ENCODE results near the gene IRS2. TPM values are rescaled to one million over a fixed set of nuclear protein-coding genes. Genes with fewer than 3 reads are reported as not detected.

Gene IRS2
- total and polyA plus RNA-seq, 2 experiments from 2014 or later: 3.6 to 14.5 TPM

- TF ChIP-seq ZNF462 (CRISPR knock-in tag; IDR thresholded peaks at IDR 0.05) (no peak), REST (IDR thresholded peaks at IDR 0.05; ENCODE audit: unreplicated experiment) (no peak), ETS1 (IDR thresholded peaks at IDR 0.05) (no peak)
Measured at GRCh38 chr13:109761695-109762094, 24.7 kb downstream of the IRS2 start (continued).

- H3K4me1 Mint-ChIP-seq: peaks cover 45% of the 10 kb centered on the region
- H3K27ac Mint-ChIP-seq: no peak overlapping the region
Measured at GRCh38 chr13:109760951-109761350, 25.4 kb downstream of the IRS2 start.

More at GRCh38 chr13:109760951-109761350, 25.4 kb downstream of the IRS2 start:
- TF ChIP-seq REST (IDR thresholded peaks at IDR 0.05; ENCODE audit: unreplicated experiment): no peak
- no peak for TF ChIP-seq JUNB (IDR thresholded peaks at IDR 0.05; ENCODE audit: unreplicated experiment)
- Histone ChIP-seq H3K4me3 (no peak overlapping the region), H3K79me2 (replicated peaks; ENCODE audit: insufficient read depth) (peaks cover 78% of the 10 kb centered on the region), H3K4me1 (ENCODE audit: insufficient read depth) (peaks cover 7% of the 10 kb centered on the region; the same call in 1 of the 2 replicates), H3K27me3 (ENCODE audit: insufficient read depth) (no peaks in the 10 kb centered on the region), H3K9me2 (ENCODE audit: insufficient read depth) (no peaks in the 10 kb centered on the region), H4K20me1 (replicated peaks; ENCODE audit: insufficient read depth) (peaks cover 41% of the 10 kb centered on the region; the same call in 1 of the 2 replicates), H3K27ac (ENCODE audit: low read depth) (no peak overlapping the region), H3K36me3 (ENCODE audit: insufficient read depth) (no peaks in the 10 kb centered on the region), H2AFZ (no peak overlapping the region), H3F3A (replicated peaks; ENCODE audit: low read depth) (no peaks in the 10 kb centered on the region), H3K4me2 (no peak overlapping the region)
- no peak for DNase-seq (ENCODE audit: low spot score)
- H3K9me3 Mint-ChIP-seq: no peaks in the 10 kb centered on the region
- no peaks in the 10 kb centered on the region for H3K27me3 Mint-ChIP-seq (ENCODE audit: insufficient read depth, low read depth, poor library complexity)
- no peak for ATAC-seq
- H3K36me3 Mint-ChIP-seq (ENCODE audit: low read depth): peaks cover 3% of the 10 kb centered on the region; the same call in 1 of the 3 replicates
- H3K4me3 Mint-ChIP-seq: no peak overlapping the region

Measured in GM23338 (cell line).